GM21717 (cell line): ENCODE data around the gene LAPTM4A.
"Not testable (repeated sequence)": the region's sequence is repeated elsewhere in the genome, so short reads cannot be mapped to it uniquely, and the experiment has no call there.

Experiments used
- ATAC-seq: cut with Tn5 transposase; IDR thresholded peaks from one replicate; pipeline ENCODE4 v1.9.1; 2021; ENCODE audit warnings: mild to moderate bottlenecking, moderate library complexity; ENCODE audit not compliant: unreplicated experiment

Gene LAPTM4A

GRCh38 chr2:20052861-20053281 is 1.4 kb upstream of the LAPTM4A start:
- ATAC-seq: no peak

DNA sequence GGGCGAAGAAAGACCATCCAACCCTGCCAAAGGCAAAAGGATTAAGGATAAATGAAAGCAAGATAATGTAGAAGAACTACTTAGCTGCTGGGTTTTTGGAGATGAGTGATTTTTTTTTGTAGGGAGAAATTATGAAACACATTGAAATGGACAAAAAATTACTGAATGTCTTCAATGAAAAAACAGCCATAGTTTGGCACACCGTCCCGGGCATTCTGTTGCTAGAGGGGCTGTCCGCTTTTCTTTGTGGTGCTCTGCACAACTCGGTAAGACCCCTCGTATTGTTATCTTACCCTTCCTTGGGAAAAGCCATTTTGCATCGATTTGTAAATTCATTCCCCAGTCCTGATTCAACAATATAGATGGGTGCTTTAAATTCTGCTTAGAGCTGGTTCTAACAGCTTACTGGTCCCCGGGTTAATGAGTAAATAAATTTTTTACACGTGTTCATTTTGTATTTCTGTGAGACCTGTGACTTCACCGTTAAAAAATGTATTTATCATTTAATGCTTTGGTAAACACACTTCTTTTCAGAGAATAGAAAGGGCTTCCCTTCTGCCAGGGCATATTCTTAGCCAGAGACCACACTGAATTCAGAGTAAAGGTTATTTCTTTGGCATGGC is 912 bp upstream of the LAPTM4A start:
- ATAC-seq: no peak

GRCh38 chr2:20050646-20051531 is 539 bp downstream of the LAPTM4A start:
- ATAC-seq: peak; percentile 24

DNA sequence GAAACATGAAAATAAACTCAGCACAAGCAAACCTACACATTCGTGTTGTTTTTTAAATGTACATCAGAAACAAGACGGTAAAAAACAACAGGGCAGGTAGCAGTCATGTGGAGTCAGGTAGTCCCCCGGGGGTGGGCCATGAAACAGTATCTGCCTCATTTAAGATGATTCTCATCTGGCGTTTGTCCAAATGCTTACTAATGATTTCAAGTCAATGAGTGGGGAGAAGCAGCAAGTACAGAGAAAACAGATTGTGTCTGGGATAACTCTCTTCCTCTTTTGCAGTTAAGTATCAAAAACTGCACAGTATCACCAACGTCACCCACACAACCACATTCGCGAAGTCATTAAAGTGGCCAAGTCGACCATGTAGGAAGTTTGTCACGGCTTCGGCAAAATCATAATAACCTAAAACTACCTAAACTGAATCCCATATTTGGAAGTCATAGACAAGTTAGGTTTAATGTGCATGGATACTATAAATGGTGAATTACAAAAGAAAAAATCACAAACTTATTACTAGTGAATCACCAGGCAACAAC is 1.3 kb downstream of the LAPTM4A start:
- ATAC-seq: peak; percentile 30

DNA sequence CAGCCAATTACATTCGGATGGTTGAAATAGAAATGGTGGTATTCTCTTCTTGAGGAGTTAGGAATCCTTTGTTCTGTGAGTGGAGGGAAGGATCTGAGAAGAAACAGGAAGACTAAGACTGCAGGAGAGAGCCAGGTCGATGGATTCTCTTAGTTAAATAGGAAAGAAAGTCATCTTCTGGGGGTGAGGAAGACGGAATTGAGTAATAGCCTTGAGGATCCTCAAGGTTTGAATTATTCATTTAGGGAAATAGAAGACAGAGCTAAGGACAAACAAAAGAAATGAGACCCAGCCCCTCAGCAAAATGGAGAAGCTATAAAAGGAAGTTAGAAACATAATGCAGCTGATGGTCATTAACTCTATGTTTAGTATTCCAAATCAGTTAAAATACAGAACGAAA is 1.8 kb downstream of the LAPTM4A start:
- ATAC-seq: no peak

DNA sequence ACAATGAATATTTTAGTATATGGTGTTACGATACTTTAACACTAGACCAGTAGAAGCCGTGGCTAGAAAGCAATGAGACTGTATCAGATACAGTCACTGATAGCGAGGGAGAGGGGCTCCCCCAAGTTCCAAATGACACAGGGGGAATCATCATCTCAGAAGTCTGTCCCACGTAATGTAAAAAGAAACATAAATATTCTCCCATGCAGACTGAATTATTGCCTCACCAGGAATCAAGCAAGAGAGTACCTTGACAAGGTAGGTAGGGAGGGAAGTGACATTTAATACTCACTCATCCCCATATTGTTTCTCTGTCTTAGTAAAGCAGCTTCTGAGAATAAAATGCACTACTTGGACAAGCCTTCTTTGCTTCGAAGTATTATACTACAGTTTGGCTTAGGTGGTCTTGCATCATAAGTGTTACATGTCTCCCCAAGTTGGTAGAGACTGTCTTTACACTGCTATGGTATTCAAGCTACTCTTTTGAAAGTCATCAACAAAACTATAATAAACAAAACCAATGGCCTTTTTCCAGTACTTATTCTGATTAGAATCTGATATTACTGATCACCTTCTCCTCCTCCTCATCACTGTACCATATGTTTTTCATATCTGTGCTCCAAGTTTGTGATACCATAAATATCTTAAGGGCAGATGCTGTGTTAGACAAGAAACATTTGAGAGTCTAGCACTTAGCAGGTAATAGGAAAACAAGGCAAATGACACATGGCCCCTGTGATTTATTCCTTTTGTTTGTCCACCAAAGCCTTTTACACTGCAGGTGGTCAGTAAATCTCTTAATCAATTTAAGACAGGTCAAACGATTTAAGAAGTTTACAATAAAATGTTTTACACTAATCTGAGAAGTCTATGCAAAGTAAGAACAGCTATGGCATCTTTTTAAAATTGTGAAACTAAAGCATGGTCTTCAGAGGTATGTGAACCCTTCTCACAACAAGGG is 2.7 kb downstream of the LAPTM4A start:
- no peak for ATAC-seq

GRCh38 chr2:20045712-20046292 is 5.6 kb downstream of the LAPTM4A start:
- not testable (repeated sequence) for ATAC-seq

GRCh38 chr2:20044778-20045177 is 6.7 kb downstream of the LAPTM4A start:
- ATAC-seq: no peak

DNA sequence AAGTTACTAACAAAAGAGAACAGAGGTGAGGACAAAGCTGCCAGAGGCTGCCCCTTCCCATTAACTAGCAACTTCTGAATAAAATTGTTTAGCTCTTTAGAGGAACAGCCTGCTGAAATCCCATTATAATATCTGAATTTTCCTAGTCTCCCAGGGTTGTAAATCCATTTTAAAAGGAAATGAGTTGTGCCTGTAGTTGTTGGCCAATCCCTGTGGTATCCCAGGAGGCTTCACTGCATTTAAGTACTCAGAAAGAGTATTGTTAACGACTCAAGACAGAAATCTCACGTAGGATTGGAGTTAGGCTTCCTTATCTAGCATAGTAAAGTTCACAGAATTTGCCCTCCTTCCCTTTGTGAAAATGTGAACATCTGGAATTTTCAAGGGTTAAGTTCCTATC is 8.9 kb downstream of the LAPTM4A start:
- ATAC-seq: no peak

- ATAC-seq: no peak
Measured at GRCh38 chr2:20040489-20041172, 10.8 kb downstream of the LAPTM4A start.

GRCh38 chr2:20037660-20038059 is 13.8 kb downstream of the LAPTM4A start:
- no peak for ATAC-seq

GRCh38 chr2:20035955-20036666 is 15.3 kb downstream of the LAPTM4A start:
- ATAC-seq: no peak

GRCh38 chr2:20034821-20035220 is 16.6 kb downstream of the LAPTM4A start:
- no peak for ATAC-seq

DNA sequence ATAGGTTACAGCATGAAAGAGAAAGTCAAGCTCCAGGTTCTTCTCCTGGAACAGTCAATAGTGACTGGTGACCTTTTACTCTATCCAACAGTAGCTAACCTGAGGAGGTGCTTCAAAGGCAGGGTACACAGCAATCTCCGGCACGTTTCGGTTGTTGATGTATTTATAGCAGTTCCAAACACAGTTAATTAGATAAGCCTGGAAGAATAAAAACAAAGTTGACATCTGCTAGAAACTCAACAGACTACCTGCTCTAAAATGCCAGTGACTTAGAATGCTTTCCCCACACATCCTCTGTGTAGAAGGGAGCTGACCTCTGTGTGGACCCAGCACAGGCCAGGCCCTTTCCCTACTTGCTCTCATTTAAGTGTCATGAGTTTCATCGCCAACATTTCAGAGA is 17.2 kb downstream of the LAPTM4A start:
- ATAC-seq: no peak

- ATAC-seq: no peak
Measured at GRCh38 chr2:20033322-20033721, 18.1 kb downstream of the LAPTM4A start.

DNA sequence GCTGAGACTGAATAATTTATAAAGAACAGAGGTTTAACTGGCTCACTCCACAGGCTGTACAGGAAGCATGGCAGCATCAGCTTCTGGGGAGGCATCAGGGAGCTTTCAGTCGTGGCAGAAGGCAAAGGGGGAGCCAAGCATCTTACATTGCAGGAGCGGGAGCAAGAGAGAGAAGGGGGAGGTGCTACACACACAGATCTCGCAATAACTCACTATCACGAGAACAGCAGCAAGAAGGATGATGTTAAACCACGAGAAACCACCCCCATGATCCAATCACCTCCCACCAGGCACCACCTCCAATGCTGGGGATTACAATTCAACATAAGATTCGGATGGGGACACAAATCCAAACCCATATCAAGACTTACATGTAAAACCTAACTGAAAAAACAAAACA is 21.2 kb downstream of the LAPTM4A start:
- ATAC-seq: no peak

GRCh38 chr2:20027705-20028434 is 23.6 kb downstream of the LAPTM4A start:
- no peak for ATAC-seq

DNA sequence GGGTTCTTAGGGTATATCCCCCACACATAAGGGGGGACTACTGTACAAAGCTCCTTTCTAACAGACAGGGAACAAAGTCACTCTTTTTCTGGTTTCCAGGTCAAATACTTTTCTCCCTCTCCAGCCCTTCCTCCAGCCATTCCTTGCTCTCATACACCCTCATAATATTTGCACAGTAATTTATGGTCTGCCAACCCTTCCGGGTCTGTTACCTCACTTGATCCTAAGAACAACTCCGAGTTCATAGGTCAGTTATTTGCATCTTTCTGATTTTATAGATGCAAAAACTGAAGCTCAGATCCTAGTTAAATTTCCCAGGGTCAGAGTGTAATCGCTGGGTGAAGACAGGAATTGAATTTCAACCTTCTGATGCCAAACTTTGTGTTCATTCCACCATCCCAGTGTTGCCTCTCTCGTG is 24.2 kb downstream of the LAPTM4A start:
- ATAC-seq: no peak
